ENCODE measurements around the gene SMPD4. TPM values are rescaled to one million over a fixed set of nuclear protein-coding genes. Genes with fewer than 3 reads are reported as not detected.
"Not testable (repeated sequence)": the region's sequence is repeated elsewhere in the genome, so short reads cannot be mapped to it uniquely, and the experiment has no call there.

Gene SMPD4
- total RNA-seq, 1 donor from 2014 or later: 91.7 TPM

- H3K36me3 Mint-ChIP-seq (ENCODE audit: low read depth); H3K27me3 Mint-ChIP-seq (ENCODE audit: low read depth); H3K9me3 Mint-ChIP-seq: not testable (repeated sequence)
- H3K27ac Mint-ChIP-seq (ENCODE audit: unreplicated experiment): peak within 1 kb of the TSS; percentile 95
- peak; percentile 87 for DNase-seq (ENCODE audit: low read depth, low spot score)
- peaks cover 19% of the 10 kb centered on the region for H3K4me1 Mint-ChIP-seq
- H3K4me3 Mint-ChIP-seq: peak within 1 kb of the TSS; percentile 94
- peak; percentile 81 for TF ChIP-seq CTCF (conservative IDR thresholded peaks at IDR 0.05)
These were observed 679 bp upstream of the SMPD4 start, which contains the start of gene MZT2B for GRCh38 chr2:130181880-130182682. Gene MZT2B, plus strand, starts transcription at chr2:130182262. Its CDS starts 21 bp downstream, at chr2:130182283.

GRCh38 chr2:130180404-130181324, 738 bp downstream of the SMPD4 start:
- H3K9me3 Mint-ChIP-seq; H3K27me3 Mint-ChIP-seq (ENCODE audit: low read depth); DNase-seq (ENCODE audit: low read depth, low spot score); H3K36me3 Mint-ChIP-seq (ENCODE audit: low read depth): not testable (repeated sequence)
- Mint-ChIP-seq H3K4me3 (peak overlapping the region; percentile 94), H3K4me1 (peaks cover 19% of the 10 kb centered on the region), H3K27ac (ENCODE audit: unreplicated experiment) (peak overlapping the region; percentile 95)

- H3K9me3 Mint-ChIP-seq; H3K4me3 Mint-ChIP-seq; DNase-seq (ENCODE audit: low read depth, low spot score); H3K4me1 Mint-ChIP-seq; H3K36me3 Mint-ChIP-seq (ENCODE audit: low read depth); H3K27me3 Mint-ChIP-seq (ENCODE audit: low read depth); H3K27ac Mint-ChIP-seq (ENCODE audit: unreplicated experiment): not testable (repeated sequence)
These were observed 6.5 kb downstream of the SMPD4 start for GRCh38 chr2:130174866-130175265.

- Mint-ChIP-seq H3K36me3 (ENCODE audit: low read depth) (peaks cover 14% of the 10 kb centered on the region), H3K27me3 (ENCODE audit: low read depth) (no peaks in the 10 kb centered on the region), H3K9me3 (no peaks in the 10 kb centered on the region), H3K4me3 (no peak overlapping the region), H3K4me1 (no peaks in the 10 kb centered on the region), H3K27ac (ENCODE audit: unreplicated experiment) (no peak overlapping the region)
- TF ChIP-seq CTCF (conservative IDR thresholded peaks at IDR 0.05): no peak
- DNase-seq (ENCODE audit: low read depth, low spot score): no peak
These were observed 11.5 kb downstream of the SMPD4 start for GRCh38 chr2:130169896-130170295.

- H3K4me1 Mint-ChIP-seq; H3K27ac Mint-ChIP-seq (ENCODE audit: unreplicated experiment); H3K27me3 Mint-ChIP-seq (ENCODE audit: low read depth); H3K9me3 Mint-ChIP-seq; DNase-seq (ENCODE audit: low read depth, low spot score); H3K4me3 Mint-ChIP-seq: not testable (repeated sequence)
- H3K36me3 Mint-ChIP-seq (ENCODE audit: low read depth): peaks cover 18% of the 10 kb centered on the region
These were observed 12.2 kb downstream of the SMPD4 start for GRCh38 chr2:130169163-130169562.

GRCh38 chr2:130166611-130167010, 14.8 kb downstream of the SMPD4 start:
- H3K4me1 Mint-ChIP-seq; H3K9me3 Mint-ChIP-seq; H3K27ac Mint-ChIP-seq (ENCODE audit: unreplicated experiment); H3K27me3 Mint-ChIP-seq (ENCODE audit: low read depth); H3K4me3 Mint-ChIP-seq; DNase-seq (ENCODE audit: low read depth, low spot score): not testable (repeated sequence)
- peaks cover 20% of the 10 kb centered on the region for H3K36me3 Mint-ChIP-seq (ENCODE audit: low read depth)

GRCh38 chr2:130165293-130166016, 15.9 kb downstream of the SMPD4 start:
- H3K4me1 Mint-ChIP-seq: no peaks in the 10 kb centered on the region
- DNase-seq (ENCODE audit: low read depth, low spot score): no peak
- no peak for TF ChIP-seq CTCF (conservative IDR thresholded peaks at IDR 0.05)
- H3K4me3 Mint-ChIP-seq: no peak overlapping the region
- no peaks in the 10 kb centered on the region for H3K27me3 Mint-ChIP-seq (ENCODE audit: low read depth)
- H3K9me3 Mint-ChIP-seq: no peaks in the 10 kb centered on the region
- peaks cover 20% of the 10 kb centered on the region for H3K36me3 Mint-ChIP-seq (ENCODE audit: low read depth)
- H3K27ac Mint-ChIP-seq (ENCODE audit: unreplicated experiment): no peak overlapping the region
